Measurements from ENCODE around the gene AGAP3.

Gene AGAP3

GRCh38 chr7:151179946-151180345 lies 93.7 kb downstream of the AGAP3 start:
- no peak for DNase-seq (ENCODE audit: low read depth, low spot score)

- DNase-seq (ENCODE audit: low read depth, low spot score), result no peak
These were observed 94.7 kb downstream of the AGAP3 start for GRCh38 chr7:151181011-151181431.

- no peak for DNase-seq (ENCODE audit: low read depth, low spot score)
These were observed 99.7 kb downstream of the AGAP3 start for GRCh38 chr7:151185762-151186639.

- no peak for DNase-seq (ENCODE audit: low read depth, low spot score)
These were observed 100.5 kb downstream of the AGAP3 start, which contains the start of gene ASB10 for GRCh38 chr7:151186640-151187408. Gene ASB10, minus strand, starts transcription at chr7:151187250. Its CDS starts 120 bp downstream, at chr7:151187130.

GRCh38 chr7:151187409-151188251 lies 101.4 kb downstream of the AGAP3 start:
- DNase-seq (ENCODE audit: low read depth, low spot score), result no peak

GRCh38 chr7:151188252-151188542 lies 101.9 kb downstream of the AGAP3 start:
- no peak for DNase-seq (ENCODE audit: low read depth, low spot score)

- no peak for DNase-seq (ENCODE audit: low read depth, low spot score)
These were observed 102.8 kb downstream of the AGAP3 start for GRCh38 chr7:151189038-151189437.

GRCh38 chr7:151191544-151191943 lies 105.3 kb downstream of the AGAP3 start:
- no peak for DNase-seq (ENCODE audit: low read depth, low spot score)

GRCh38 chr7:151192002-151192539 lies 105.8 kb downstream of the AGAP3 start:
- DNase-seq (ENCODE audit: low read depth, low spot score), result no peak

GRCh38 chr7:151193203-151193978 lies 107.1 kb downstream of the AGAP3 start:
- no peak for DNase-seq (ENCODE audit: low read depth, low spot score)

Data from astrocyte of the hippocampus (primary cell).